HG03196 (cell line): Measurements from ENCODE around the gene GLRX3.

Source experiments
- ATAC-seq: cut with Tn5 transposase; IDR thresholded peaks from one replicate; pipeline ENCODE4 v1.9.1; 2021; ENCODE audit not compliant: unreplicated experiment

GLRX3 gene

DNA sequence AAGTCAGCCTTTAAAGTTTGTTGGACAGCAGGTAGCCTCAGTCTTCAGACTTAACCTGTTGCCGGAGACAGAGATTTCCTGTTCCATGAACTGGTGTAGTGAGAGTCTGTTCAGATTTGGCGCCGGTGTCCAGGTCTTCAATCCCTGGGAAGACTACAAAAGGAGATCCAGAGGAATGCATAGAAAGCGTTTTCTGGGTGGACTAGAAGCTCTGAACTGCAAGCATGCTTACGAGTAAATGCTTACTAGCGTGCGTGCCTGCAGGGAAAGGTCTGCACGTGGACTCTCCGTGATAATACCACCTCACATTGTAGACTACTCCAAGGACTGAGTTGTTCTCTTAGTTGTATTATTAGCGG, 878 bp downstream of the GLRX3 start:
- no peak for ATAC-seq

DNA sequence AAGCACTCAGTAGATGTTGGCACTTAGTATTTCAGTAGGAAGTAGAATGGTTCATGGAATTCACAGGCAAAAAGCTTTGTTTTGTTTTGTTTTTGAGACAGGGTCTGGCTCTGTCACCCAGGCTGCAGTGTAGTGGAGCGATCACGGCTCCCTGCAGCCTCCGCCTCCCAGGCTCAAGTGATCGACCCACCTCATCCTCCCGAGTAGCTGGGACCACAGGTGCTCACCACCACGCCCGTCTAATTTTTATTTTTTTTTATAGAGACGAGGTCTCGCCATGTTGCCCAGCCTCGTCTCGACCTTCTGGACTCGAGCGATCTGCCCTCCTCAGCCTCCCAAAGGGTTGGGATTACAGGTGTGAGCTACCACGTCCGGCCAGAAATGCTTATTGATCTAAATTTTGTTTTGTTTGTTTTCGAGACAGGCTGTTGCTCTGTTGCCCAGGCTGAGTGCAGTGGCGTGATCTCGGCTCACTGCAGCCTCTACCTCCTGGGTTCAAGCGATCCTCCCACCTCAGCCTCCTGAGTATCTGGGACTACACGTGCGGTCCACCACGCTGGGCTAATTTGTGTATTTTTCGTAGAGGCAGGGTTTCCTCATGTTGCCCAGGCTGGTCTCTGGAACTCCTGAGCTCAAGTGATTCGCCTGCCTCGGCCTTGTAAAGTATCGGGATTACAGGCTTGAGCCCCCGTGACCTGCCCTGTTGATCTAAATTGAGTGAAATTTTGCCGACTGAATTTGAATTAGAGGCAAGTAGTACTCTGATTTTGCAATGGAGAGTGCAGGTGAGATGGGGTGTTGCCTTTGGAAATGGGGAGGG, 1.7 kb downstream of the GLRX3 start:
- no peak for ATAC-seq

DNA sequence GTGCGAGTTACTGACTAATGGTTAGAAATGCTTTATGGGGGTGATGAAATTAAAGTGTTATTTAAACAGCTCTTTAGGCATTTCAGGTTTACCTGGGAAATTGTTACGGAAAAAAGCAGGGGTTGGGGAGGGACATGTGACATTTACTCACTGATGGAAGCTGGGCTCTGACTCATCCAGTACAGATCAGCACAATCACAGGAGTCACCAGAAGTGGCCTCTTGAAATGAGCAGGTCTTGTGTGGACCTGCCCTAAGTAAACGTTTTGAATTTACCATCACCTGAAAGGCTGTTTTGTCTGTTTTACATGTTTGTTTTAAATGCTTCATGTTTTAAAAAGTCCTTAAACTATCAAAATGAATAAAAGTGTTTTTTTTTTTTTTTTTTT, 2.3 kb downstream of the GLRX3 start:
- no peak for ATAC-seq

DNA sequence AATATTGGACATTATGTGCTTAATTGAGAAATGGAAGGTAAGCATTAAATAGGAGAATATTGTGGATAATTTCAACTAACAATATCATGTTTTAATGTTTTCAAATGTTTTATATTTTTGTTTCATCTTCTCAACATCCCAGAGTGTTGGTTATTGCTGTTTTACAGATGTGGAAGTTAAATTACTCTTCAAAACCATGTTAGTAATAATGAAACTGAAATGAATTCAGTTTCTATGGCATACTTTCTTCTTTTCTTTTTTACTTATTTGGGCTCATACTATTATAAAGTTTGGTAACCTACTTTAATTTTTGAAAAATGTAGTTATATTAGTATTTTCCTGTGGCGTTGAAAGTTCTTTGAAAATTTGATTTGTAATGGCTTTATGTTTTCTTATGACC, 4.2 kb downstream of the GLRX3 start:
- no peak for ATAC-seq

- no peak for ATAC-seq
Measured at GRCh38 chr10:130141038-130141437, 4.8 kb downstream of the GLRX3 start.

- peak; percentile 21 for ATAC-seq
Measured at GRCh38 chr10:130141460-130141859, 5.3 kb downstream of the GLRX3 start.

- peak; percentile 84 for ATAC-seq
Measured at GRCh38 chr10:130141878-130142277, 5.7 kb downstream of the GLRX3 start.

DNA sequence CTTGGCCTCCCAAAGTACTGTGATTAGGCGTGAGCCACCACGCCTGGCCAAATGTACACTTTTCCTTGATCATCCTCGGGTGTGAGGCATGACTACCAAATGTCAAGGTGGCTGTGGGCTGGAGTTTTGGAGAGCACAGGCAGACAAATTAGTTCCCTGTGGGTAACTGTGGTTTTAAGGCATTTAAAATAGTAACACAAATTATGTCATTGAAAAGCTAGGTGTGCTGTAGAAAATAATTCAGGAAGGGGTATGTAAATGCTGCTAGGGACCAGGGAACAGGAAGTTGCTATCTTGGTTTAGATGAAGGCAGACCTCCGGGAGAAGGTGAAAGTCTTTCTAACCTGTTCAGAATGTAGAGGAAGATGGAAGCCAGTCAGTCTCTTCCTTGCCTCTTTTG, 9.9 kb downstream of the GLRX3 start:
- no peak for ATAC-seq

- ATAC-seq: no peak
Measured at GRCh38 chr10:130159192-130159794, 23.1 kb downstream of the GLRX3 start.

- ATAC-seq: no peak
Measured at GRCh38 chr10:130160775-130161174, 24.6 kb downstream of the GLRX3 start.

DNA sequence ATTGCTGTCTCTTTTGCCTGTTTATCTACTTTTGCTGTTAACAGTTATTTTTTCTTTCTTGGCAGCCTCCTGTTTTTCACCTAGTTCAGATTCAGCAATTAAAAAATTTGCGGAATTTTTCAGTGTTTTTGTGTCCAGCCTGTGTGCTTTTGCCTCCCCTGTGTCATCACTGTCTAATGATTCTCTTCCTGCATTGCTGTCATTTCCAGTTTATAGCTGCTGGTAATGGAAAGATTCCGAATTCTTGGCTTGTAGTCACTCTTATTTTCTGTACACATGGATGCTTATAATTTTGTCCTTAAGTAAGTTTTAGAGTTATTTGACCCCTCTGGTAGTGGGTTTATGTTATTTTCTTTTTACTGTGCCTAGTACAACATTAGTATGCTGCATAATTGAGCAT, 25.1 kb downstream of the GLRX3 start:
- no peak for ATAC-seq

GRCh38 chr10:130167193-130167592, 31.0 kb downstream of the GLRX3 start:
- no peak for ATAC-seq

DNA sequence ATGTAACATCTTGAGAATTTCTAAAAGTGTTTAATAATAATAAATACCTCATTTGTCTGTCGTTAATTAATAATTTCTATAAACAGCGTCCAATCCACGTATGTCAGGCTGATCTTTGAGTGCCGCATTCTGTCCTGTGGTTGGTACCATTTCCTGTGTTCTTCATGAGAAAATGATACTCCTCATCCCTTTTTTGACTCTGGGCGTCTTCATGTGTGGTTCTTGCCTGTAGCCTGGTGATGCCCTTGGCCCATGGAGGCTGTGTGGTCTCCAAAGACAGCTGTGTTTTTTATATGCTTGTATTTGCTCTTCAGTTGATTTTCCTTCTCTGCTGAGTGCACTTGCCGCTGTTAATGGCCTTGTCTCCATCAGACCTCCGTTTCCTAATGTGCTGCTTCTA, 31.5 kb downstream of the GLRX3 start:
- no peak for ATAC-seq

- no peak for ATAC-seq
Measured at GRCh38 chr10:130169136-130169859, 33.1 kb downstream of the GLRX3 start.

DNA sequence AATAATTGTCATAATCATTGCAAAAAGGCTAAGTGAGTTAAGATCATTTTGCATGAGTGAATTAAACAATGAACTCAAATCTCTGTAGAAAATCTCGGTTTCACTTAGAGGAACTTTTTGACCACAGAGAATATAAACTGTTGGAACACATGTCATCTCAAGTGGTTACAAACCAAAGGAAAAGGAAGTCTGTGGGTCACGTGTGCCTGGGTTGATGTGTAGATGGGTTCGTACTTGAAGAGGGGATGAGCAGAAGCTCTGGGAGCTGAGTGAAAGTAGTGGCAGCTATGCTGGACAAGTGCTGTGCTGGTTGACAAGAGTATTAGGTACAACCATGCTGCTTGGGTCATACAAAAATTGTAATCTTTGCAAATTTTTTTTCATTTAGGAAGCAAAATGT, 35.0 kb downstream of the GLRX3 start:
- ATAC-seq: peak; percentile 49

GRCh38 chr10:130174328-130174727, 38.1 kb downstream of the GLRX3 start:
- ATAC-seq: no peak

- no peak for ATAC-seq
Measured at GRCh38 chr10:130175074-130175473, 38.9 kb downstream of the GLRX3 start.

- no peak for ATAC-seq
Measured at GRCh38 chr10:130177250-130177649, 41.1 kb downstream of the GLRX3 start.

GRCh38 chr10:130179640-130180039, 43.4 kb downstream of the GLRX3 start:
- no peak for ATAC-seq

- no peak for ATAC-seq
Measured at GRCh38 chr10:130180416-130180815, 44.2 kb downstream of the GLRX3 start.

DNA sequence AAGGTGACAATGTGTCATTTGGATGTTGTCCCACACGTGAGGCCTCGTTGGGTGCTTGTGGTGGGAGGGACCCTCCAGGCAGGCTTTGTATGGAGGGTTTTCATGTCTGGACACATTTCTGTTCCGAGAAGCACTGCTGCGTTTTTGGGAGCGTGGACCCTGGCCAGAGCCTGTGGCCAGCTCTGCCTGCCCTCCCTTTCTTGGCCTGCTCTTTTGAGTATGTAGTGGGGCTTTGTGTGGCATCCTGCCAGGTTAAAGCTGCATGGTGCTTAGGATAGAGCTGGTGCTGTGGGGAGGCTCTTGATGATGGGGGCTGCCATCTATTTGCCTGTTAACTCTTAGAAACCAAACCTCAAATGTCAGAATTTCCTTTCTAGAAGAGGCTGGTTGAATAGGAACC, 45.7 kb downstream of the GLRX3 start:
- ATAC-seq: no peak

DNA sequence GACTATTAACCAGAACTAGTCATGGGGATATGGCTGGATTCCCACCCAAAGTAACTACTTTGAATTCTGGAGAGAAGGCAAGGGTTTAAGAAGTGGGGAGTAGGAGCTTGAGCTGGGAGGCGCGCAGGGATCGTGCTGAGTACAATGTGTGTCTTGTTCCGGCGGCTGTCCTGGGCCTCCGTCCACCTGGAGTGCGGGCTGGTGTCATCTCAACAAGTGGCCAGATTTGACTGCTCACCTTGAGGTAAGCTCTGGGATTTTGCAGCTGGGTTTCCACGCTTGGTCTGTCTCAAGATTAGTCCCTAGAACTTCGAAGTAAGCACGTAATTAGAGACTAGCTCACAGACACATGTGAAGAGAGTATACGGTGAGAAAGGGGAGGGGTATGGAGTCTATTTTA, 49.4 kb downstream of the GLRX3 start:
- no peak for ATAC-seq
